SK-N-MC (cell line): ENCODE data around the gene OSTF1.

ENCODE experiments used
- EZH2 ChIP-seq: fragments of 200-600 bp; sonication (generic); IDR thresholded peaks from one replicate; pipeline ENCODE4 v1.6.1; 2017; ENCODE audit warnings: antibody characterized with exemption
- FOXP2 ChIP-seq: optimal IDR thresholded peaks from 2 replicates; pipeline ENCODE3; 2011; ENCODE audit warnings: mild to moderate bottlenecking, moderate library complexity; ENCODE audit not compliant: insufficient read depth; ENCODE audit errors: extremely low read length, control extremely low read depth
- POLR2AphosphoS5 ChIP-seq: IDR thresholded peaks from 2 replicates; pipeline ENCODE4 v1.6.1; 2012; ENCODE audit warnings: mild to moderate bottlenecking, low read depth, low read length, borderline replicate concordance

DNA sequence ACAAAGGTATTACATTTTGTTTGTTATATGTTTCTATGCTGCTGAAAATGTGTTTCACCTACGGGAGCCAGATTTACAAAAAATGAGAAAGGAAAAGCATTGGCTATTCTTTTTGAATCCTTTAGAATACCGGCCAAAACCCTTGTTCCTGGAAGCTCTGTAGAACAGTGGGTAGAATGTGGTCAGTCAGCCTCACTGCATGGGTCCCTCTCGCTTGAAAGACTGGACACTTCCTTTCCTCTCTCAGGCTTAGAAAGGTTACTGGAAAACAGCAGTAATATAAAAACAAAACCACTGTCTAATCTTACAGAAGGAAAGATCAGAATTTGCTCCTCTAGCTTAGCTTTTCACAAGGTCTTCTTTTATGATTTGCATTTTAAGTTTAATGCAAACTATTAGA lies 45.1 kb downstream of the OSTF1 start:
- TF ChIP-seq EZH2 = no peak
- TF ChIP-seq POLR2AphosphoS5 = no peak
- TF ChIP-seq FOXP2 = no peak
